Neural cell (in vitro differentiated cells): ENCODE data around the gene CDH4. TPM values are rescaled to one million over a fixed set of nuclear protein-coding genes. Genes with fewer than 3 reads are reported as not detected.

ENCODE experiments used
- H2AFZ ChIP-seq: fragments of 200-600, 300-800 bp; sonication (generic), shearing (Covaris generic); 2 replicates; pipeline ENCODE4 v1.6.0; 2014; ENCODE audit warnings: low read depth, mild to moderate bottlenecking, antibody characterized with exemption, low read length, moderate library complexity
- H3F3A ChIP-seq: fragments of 200-600 bp; shearing (Covaris generic); 2 replicates; pipeline ENCODE4 v1.6.1; 2016; ENCODE audit warnings: mild to moderate bottlenecking, moderate library complexity, mixed read lengths, antibody characterized with exemption, low read length; ENCODE audit not compliant: insufficient read depth, poor library complexity, severe bottlenecking
- H3K27ac ChIP-seq: fragments of 200-600, 300-800 bp; sonication (generic), shearing (Covaris generic); 2 replicates; pipeline ENCODE4 v1.5.1; 2014; ENCODE audit warnings: mild to moderate bottlenecking, low read length, moderate library complexity
- H3K27me3 ChIP-seq: fragments of 300-800, 200-600 bp; sonication (generic), shearing (Covaris generic); 2 replicates; pipeline ENCODE4 v1.6.0; 2014; ENCODE audit warnings: mild to moderate bottlenecking, low read depth, low read length, moderate library complexity; ENCODE audit not compliant: insufficient read depth
- H3K36me3 ChIP-seq: fragments of 300-800, 200-600 bp; sonication (generic), shearing (Covaris generic); 2 replicates; pipeline ENCODE4 v1.5.1; 2014; ENCODE audit warnings: mild to moderate bottlenecking, antibody characterized with exemption, low read length, moderate library complexity; ENCODE audit not compliant: insufficient read depth
- H3K4me2 ChIP-seq: fragments of 300-800, 200-600 bp; sonication (generic), shearing (Covaris generic); 2 replicates; pipeline ENCODE4 v1.6.0; 2014; ENCODE audit warnings: mild to moderate bottlenecking, low read length
- H3K4me3 ChIP-seq: fragments of 300-800, 200-600 bp; sonication (generic), shearing (Covaris generic); 2 replicates; pipeline ENCODE4 v1.5.1; 2014; ENCODE audit warnings: mild to moderate bottlenecking, low read length, moderate library complexity
- H3K79me2 ChIP-seq: fragments of 200-600 bp; shearing (Covaris generic); replicated peaks from 2 replicates; pipeline ENCODE4 v1.6.0; 2014; ENCODE audit warnings: mild to moderate bottlenecking, low read length, moderate library complexity; ENCODE audit not compliant: insufficient read depth
- H3K9ac ChIP-seq: fragments of 300-800, 200-600 bp; sonication (generic), shearing (Covaris generic); 2 replicates; pipeline ENCODE4 v1.6.1; 2016; ENCODE audit warnings: mild to moderate bottlenecking, low read length, mixed read lengths
- H3K9me2 ChIP-seq: fragments of 200-600 bp; shearing (Covaris generic); 2 replicates; pipeline ENCODE4 v1.6.1; 2016; ENCODE audit warnings: mild to moderate bottlenecking, low read length, mixed read lengths; ENCODE audit not compliant: insufficient read depth
- H3K9me3 ChIP-seq: fragments of 200-600, 300-800 bp; sonication (generic), shearing (Covaris generic); 2 replicates; pipeline ENCODE4 v1.6.1; 2016; ENCODE audit warnings: mild to moderate bottlenecking, mixed run types, low read length, moderate library complexity, mixed read lengths
- H4K20me1 ChIP-seq: fragments of 200-600 bp; shearing (Covaris generic); 2 replicates; pipeline ENCODE4 v1.6.1; 2016; ENCODE audit warnings: mild to moderate bottlenecking, mixed run types; ENCODE audit not compliant: insufficient read depth
- EP300 ChIP-seq: fragments of 450-650 bp; conservative IDR thresholded peaks from 2 replicates; pipeline ENCODE4 v1.6.1; 2014; ENCODE audit warnings: antibody characterized with exemption, mild to moderate bottlenecking, moderate library complexity; ENCODE audit not compliant: poor library complexity, severe bottlenecking
- EZH2 ChIP-seq: fragments of 200-600, 300-800 bp; shearing (Covaris generic), sonication (generic); IDR thresholded peaks from 2 replicates; pipeline ENCODE4 v1.6.1; 2014; ENCODE audit warnings: antibody characterized with exemption, low read length, borderline replicate concordance, mild to moderate bottlenecking; ENCODE audit not compliant: insufficient read depth, poor library complexity, severe bottlenecking
- MXI1 ChIP-seq: fragments of 450-650 bp; conservative IDR thresholded peaks from 2 replicates; pipeline ENCODE4 v1.6.1; 2014; ENCODE audit warnings: antibody characterized with exemption, mild to moderate bottlenecking; ENCODE audit not compliant: poor library complexity, severe bottlenecking
- POLR2AphosphoS5 ChIP-seq: IDR thresholded peaks from 2 replicates; pipeline ENCODE4 v1.6.1; 2012
- RAD21 ChIP-seq: fragments of 450-650 bp; conservative IDR thresholded peaks from 2 replicates; pipeline ENCODE4 v1.6.1; 2014; ENCODE audit warnings: antibody characterized with exemption, mild to moderate bottlenecking, moderate library complexity
- SMC3 ChIP-seq: fragments of 450-650 bp; conservative IDR thresholded peaks from 2 replicates; pipeline ENCODE4 v1.6.1; 2014; ENCODE audit warnings: antibody characterized with exemption, mild to moderate bottlenecking, moderate library complexity; ENCODE audit not compliant: poor library complexity
- TAF1 ChIP-seq: IDR thresholded peaks from 2 replicates; pipeline ENCODE4 v1.6.1; 2012; ENCODE audit warnings: low read depth
- polyA plus RNA-seq: library from polyadenylated mRNA; depleted of rRNA; stranded (reverse); fragments of >200 nt; gene quantifications from 2 replicates; pipeline ENCODE4 v1.2.3, GENCODE V29; 2014
- TF ChIP-seq, protein P1 (sequence below): IDR thresholded peaks from 2 replicates; pipeline ENCODE4 v1.6.1; 2012; ENCODE audit warnings: borderline replicate concordance
- TF ChIP-seq, protein P2 (sequence below): fragments of 450-650 bp; IDR thresholded peaks from 2 replicates; pipeline ENCODE4 v1.5.1; 2014; ENCODE audit warnings: antibody characterized with exemption, mild to moderate bottlenecking, moderate library complexity; ENCODE audit not compliant: poor library complexity, severe bottlenecking

The CDH4 gene
- polyA plus RNA-seq, 1 donor from 2014 or later, result 24.6 TPM

DNA sequence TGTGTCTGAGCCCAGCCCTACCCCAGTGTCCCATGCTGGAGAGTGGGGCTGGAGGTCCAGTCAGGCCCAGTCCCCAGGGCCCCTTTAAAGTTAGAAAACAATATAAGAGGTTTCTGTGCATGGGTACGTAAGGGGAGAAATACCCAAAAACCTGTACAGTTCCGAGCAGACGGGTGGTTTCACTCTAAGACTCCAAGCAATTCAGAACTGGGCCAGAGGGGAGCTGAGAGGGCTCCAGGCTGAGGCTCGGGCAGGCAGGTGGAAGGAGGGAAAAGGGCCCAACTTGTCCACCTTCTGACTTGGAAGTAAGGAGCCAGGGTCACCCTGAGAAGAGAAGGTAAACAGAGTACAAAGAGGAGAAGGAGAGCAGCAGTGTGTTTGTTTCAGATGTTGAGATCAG, 296.0 kb downstream of the CDH4 start:
- TF ChIP-seq EZH2 (no peak), RAD21 (no peak), MXI1 (no peak), POLR2AphosphoS5 (no peak), EP300 (no peak), SMC3 (no peak), TAF1 (no peak)
- TF ChIP-seq, protein P1, sequence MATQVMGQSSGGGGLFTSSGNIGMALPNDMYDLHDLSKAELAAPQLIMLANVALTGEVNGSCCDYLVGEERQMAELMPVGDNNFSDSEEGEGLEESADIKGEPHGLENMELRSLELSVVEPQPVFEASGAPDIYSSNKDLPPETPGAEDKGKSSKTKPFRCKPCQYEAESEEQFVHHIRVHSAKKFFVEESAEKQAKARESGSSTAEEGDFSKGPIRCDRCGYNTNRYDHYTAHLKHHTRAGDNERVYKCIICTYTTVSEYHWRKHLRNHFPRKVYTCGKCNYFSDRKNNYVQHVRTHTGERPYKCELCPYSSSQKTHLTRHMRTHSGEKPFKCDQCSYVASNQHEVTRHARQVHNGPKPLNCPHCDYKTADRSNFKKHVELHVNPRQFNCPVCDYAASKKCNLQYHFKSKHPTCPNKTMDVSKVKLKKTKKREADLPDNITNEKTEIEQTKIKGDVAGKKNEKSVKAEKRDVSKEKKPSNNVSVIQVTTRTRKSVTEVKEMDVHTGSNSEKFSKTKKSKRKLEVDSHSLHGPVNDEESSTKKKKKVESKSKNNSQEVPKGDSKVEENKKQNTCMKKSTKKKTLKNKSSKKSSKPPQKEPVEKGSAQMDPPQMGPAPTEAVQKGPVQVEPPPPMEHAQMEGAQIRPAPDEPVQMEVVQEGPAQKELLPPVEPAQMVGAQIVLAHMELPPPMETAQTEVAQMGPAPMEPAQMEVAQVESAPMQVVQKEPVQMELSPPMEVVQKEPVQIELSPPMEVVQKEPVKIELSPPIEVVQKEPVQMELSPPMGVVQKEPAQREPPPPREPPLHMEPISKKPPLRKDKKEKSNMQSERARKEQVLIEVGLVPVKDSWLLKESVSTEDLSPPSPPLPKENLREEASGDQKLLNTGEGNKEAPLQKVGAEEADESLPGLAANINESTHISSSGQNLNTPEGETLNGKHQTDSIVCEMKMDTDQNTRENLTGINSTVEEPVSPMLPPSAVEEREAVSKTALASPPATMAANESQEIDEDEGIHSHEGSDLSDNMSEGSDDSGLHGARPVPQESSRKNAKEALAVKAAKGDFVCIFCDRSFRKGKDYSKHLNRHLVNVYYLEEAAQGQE, result no peak
- TF ChIP-seq, protein P2, sequence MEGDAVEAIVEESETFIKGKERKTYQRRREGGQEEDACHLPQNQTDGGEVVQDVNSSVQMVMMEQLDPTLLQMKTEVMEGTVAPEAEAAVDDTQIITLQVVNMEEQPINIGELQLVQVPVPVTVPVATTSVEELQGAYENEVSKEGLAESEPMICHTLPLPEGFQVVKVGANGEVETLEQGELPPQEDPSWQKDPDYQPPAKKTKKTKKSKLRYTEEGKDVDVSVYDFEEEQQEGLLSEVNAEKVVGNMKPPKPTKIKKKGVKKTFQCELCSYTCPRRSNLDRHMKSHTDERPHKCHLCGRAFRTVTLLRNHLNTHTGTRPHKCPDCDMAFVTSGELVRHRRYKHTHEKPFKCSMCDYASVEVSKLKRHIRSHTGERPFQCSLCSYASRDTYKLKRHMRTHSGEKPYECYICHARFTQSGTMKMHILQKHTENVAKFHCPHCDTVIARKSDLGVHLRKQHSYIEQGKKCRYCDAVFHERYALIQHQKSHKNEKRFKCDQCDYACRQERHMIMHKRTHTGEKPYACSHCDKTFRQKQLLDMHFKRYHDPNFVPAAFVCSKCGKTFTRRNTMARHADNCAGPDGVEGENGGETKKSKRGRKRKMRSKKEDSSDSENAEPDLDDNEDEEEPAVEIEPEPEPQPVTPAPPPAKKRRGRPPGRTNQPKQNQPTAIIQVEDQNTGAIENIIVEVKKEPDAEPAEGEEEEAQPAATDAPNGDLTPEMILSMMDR, result no peak
- Histone ChIP-seq H3K36me3 (no peaks in the 10 kb centered on the region), H3K9me2 (no peaks in the 10 kb centered on the region), H3K27ac (no peak overlapping the region), H4K20me1 (no peaks in the 10 kb centered on the region), H3K4me2 (no peak overlapping the region), H3K27me3 (no peaks in the 10 kb centered on the region), H3K79me2 (no peaks in the 10 kb centered on the region), H3K9me3 (peaks cover 3% of the 10 kb centered on the region), H3K4me3 (no peak overlapping the region), H2AFZ (no peak overlapping the region), H3K9ac (no peak overlapping the region), H3F3A (no peaks in the 10 kb centered on the region)

DNA sequence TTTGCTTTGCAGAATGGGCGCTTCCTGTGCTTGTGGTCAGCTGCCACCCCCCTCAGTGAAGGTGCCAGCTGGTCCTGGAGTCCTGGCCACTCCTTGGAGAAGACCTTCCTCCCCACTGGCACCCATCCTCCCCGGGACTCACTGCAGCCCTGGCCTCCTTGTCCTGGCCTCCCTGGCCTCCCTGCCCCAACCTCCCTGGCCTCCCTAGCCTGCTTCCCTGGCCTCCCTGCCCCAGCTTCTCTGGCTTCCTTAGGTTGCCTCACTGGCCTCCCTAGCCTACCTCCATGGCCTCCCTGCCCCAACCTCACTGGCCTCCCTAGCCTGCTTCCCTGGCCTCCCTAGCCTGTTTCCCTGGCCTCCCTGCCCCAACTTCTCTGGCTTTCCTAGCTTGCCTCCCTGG, 297.8 kb downstream of the CDH4 start:
- peaks cover 3% of the 10 kb centered on the region for H3K9me3 ChIP-seq
- TF ChIP-seq, protein P2, result no peak
- TF ChIP-seq TAF1, result no peak
- no peak for TF ChIP-seq RAD21
- TF ChIP-seq SMC3, result no peak
- TF ChIP-seq POLR2AphosphoS5, result no peak
- no peak for TF ChIP-seq EP300
- no peak overlapping the region for H3K4me3 ChIP-seq
- no peaks in the 10 kb centered on the region for H3F3A ChIP-seq
- no peak overlapping the region for H2AFZ ChIP-seq
- no peaks in the 10 kb centered on the region for H3K27me3 ChIP-seq
- no peak overlapping the region for H3K27ac ChIP-seq
- H3K36me3 ChIP-seq, result no peaks in the 10 kb centered on the region
- H3K4me2 ChIP-seq, result no peak overlapping the region
- no peaks in the 10 kb centered on the region for H3K9me2 ChIP-seq
- H3K79me2 ChIP-seq, result no peaks in the 10 kb centered on the region
- H3K9ac ChIP-seq, result no peak overlapping the region
- no peaks in the 10 kb centered on the region for H4K20me1 ChIP-seq
